DMS79 treated with DMSO at 0.1 percent for 48 hours (cell line): Measurements from ENCODE around the gene RAX2.
"Not testable (repeated sequence)": the region's sequence is repeated elsewhere in the genome, so short reads cannot be mapped to it uniquely, and the experiment has no call there.

Experiments used
- DNase-seq: peaks from one replicate; lab custom pipeline; 2025; lab: John Stamatoyannopoulos, UW

The RAX2 gene

GRCh38 chr19:3771906-3772455, at the start of gene RAX2:
Gene RAX2, minus strand, starts transcription at chr19:3772228. Its CDS starts 486 bp downstream, at chr19:3771742.
- DNase-seq, result no peak

- DNase-seq, result no peak
Measured at GRCh38 chr19:3821156-3821555, 49.1 kb upstream of the RAX2 start.

- no peak for DNase-seq
Measured at GRCh38 chr19:3819989-3820388, 48.0 kb upstream of the RAX2 start.

GRCh38 chr19:3818918-3819317, 46.9 kb upstream of the RAX2 start:
- DNase-seq, result no peak

GRCh38 chr19:3818466-3818865, 46.4 kb upstream of the RAX2 start:
- DNase-seq, result no peak

GRCh38 chr19:3817761-3818160, 45.7 kb upstream of the RAX2 start:
- no peak for DNase-seq

GRCh38 chr19:3816566-3817218, 44.7 kb upstream of the RAX2 start:
- no peak for DNase-seq

GRCh38 chr19:3816148-3816547, 44.1 kb upstream of the RAX2 start:
- DNase-seq, result not testable (repeated sequence)

- DNase-seq, result no peak
Measured at GRCh38 chr19:3814648-3815047, 42.6 kb upstream of the RAX2 start.

GRCh38 chr19:3813473-3814392, 41.7 kb upstream of the RAX2 start:
- no peak for DNase-seq

- DNase-seq, result no peak
Measured at GRCh38 chr19:3810708-3811355, 38.8 kb upstream of the RAX2 start.

- no peak for DNase-seq
Measured at GRCh38 chr19:3809881-3810707, 38.1 kb upstream of the RAX2 start.

- no peak for DNase-seq
Measured at GRCh38 chr19:3808420-3809143, 36.6 kb upstream of the RAX2 start.

GRCh38 chr19:3807574-3808354, 35.7 kb upstream of the RAX2 start:
- no peak for DNase-seq

- DNase-seq, result no peak
Measured at GRCh38 chr19:3807131-3807480, 35.1 kb upstream of the RAX2 start.

- no peak for DNase-seq
Measured at GRCh38 chr19:3805859-3806258, 33.8 kb upstream of the RAX2 start.

GRCh38 chr19:3804429-3804828, 32.4 kb upstream of the RAX2 start:
- no peak for DNase-seq

- no peak for DNase-seq
Measured at GRCh38 chr19:3803986-3804385, 32.0 kb upstream of the RAX2 start.

GRCh38 chr19:3803114-3803888, 31.3 kb upstream of the RAX2 start:
- no peak for DNase-seq
